HepG2 (cell line): Measurements from ENCODE around the gene CMIP. TPM values are rescaled to one million over a fixed set of nuclear protein-coding genes. Genes with fewer than 3 reads are reported as not detected.
A peak's percentile ranks its signal among the peaks of the same experiment; 100 is the strongest.

Experiments
- CEBPB ChIP-seq: IDR thresholded peaks from 2 replicates; pipeline ENCODE4 v1.6.1; 2011; ENCODE audit warnings: low read depth, low read length, improper control_type of control experiment, borderline replicate concordance
- DRAP1 ChIP-seq: IDR thresholded peaks from 2 replicates; pipeline ENCODE4 v1.6.1; 2016; ENCODE audit warnings: missing genetic modification reagents, missing compliant biosample characterization
- ERF ChIP-seq: IDR thresholded peaks from 2 replicates; pipeline ENCODE4 v1.6.1; 2018; ENCODE audit warnings: missing biosample characterization, missing genetic modification reagents
- GMEB2 ChIP-seq: IDR thresholded peaks from 2 replicates; pipeline ENCODE4 v1.6.1; 2016; ENCODE audit warnings: missing biosample characterization, missing genetic modification reagents, low read depth
- JUN ChIP-seq: sonication (generic); formaldehyde crosslinking; IDR thresholded peaks from 2 replicates; pipeline ENCODE4 v1.4.0; 2020; ENCODE audit warnings: mild to moderate bottlenecking, missing genetic modification reagents
- NBN ChIP-seq: fragments of 450-650 bp; conservative IDR thresholded peaks from 2 replicates; pipeline ENCODE4 v1.6.1; 2017
- NFATC3 ChIP-seq: sonication (generic); formaldehyde crosslinking; IDR thresholded peaks from 2 replicates; pipeline ENCODE4 v1.5.1; 2020; ENCODE audit warnings: mild to moderate bottlenecking, missing genetic modification reagents
- NR2F6 ChIP-seq, 2 experiments: IDR thresholded peaks; 2 replicates each; pipeline ENCODE4 v1.6.1; 2016; ENCODE audit warnings: antibody characterized with exemption in 1 of 2, mild to moderate bottlenecking in 1 of 2
- PHB2 ChIP-seq: fragments of 450-650 bp; IDR thresholded peaks from 2 replicates; pipeline ENCODE4 v1.6.1; 2018; ENCODE audit not compliant: partially characterized antibody
- PHF8 ChIP-seq: sonication (generic); formaldehyde crosslinking; IDR thresholded peaks from 2 replicates; pipeline ENCODE4 v1.5.0; 2020; ENCODE audit warnings: missing genetic modification reagents
- RAD21 ChIP-seq: fragments of 450-650 bp; formaldehyde crosslinking; IDR thresholded peaks from 2 replicates; pipeline ENCODE4 v1.5.0; 2020; ENCODE audit warnings: mild to moderate bottlenecking
- RELA ChIP-seq: sonication (generic); formaldehyde crosslinking; IDR thresholded peaks from 2 replicates; pipeline ENCODE4 v1.4.0; 2020; ENCODE audit warnings: missing genetic modification reagents
- SMC3 ChIP-seq: IDR thresholded peaks from 2 replicates; pipeline ENCODE4 v1.6.1; 2011; ENCODE audit warnings: low read length, improper control_type of control experiment
- TCF7 ChIP-seq: sonication (generic); IDR thresholded peaks from 2 replicates; pipeline ENCODE4 v1.6.1; 2016; ENCODE audit warnings: antibody characterized with exemption, low read depth
- TEAD3 ChIP-seq: optimal IDR thresholded peaks from 2 replicates; pipeline ENCODE3; 2016; ENCODE audit warnings: borderline replicate concordance
- TEF ChIP-seq: sonication (generic); formaldehyde crosslinking; IDR thresholded peaks from 2 replicates; pipeline ENCODE4 v1.5.0; 2020; ENCODE audit warnings: missing genetic modification reagents
- TIGD3 ChIP-seq: sonication (generic); formaldehyde crosslinking; IDR thresholded peaks from 2 replicates; pipeline ENCODE4 v1.5.1; 2020; ENCODE audit warnings: mild to moderate bottlenecking, missing genetic modification reagents, borderline replicate concordance
- TOE1 ChIP-seq: sonication (generic); formaldehyde crosslinking; IDR thresholded peaks from 2 replicates; pipeline ENCODE4 v1.4.0; 2020; ENCODE audit warnings: mild to moderate bottlenecking, missing genetic modification reagents
- TP53 ChIP-seq: sonication (generic); formaldehyde crosslinking; conservative IDR thresholded peaks from 2 replicates; pipeline ENCODE4 v1.4.0; 2020; ENCODE audit warnings: missing genetic modification reagents
- TRIM22 ChIP-seq: fragments of 450-650 bp; IDR thresholded peaks from 2 replicates; pipeline ENCODE4 v1.6.1; 2017
- ZKSCAN8 ChIP-seq: IDR thresholded peaks from 2 replicates; pipeline ENCODE4 v1.6.1; 2016; ENCODE audit warnings: borderline replicate concordance, missing genetic modification reagents, missing compliant biosample characterization
- ZMYM2 ChIP-seq: sonication (generic); formaldehyde crosslinking; IDR thresholded peaks from 2 replicates; pipeline ENCODE4 v1.8.0; 2022; ENCODE audit warnings: mild to moderate bottlenecking, missing genetic modification reagents
- ZNF205 ChIP-seq: IDR thresholded peaks from 2 replicates; pipeline ENCODE4 v1.6.1; 2018; ENCODE audit warnings: missing biosample characterization, missing genetic modification reagents
- ZNF296 ChIP-seq: sonication (generic); formaldehyde crosslinking; conservative IDR thresholded peaks from 2 replicates; pipeline ENCODE4 v1.5.0; 2020; ENCODE audit warnings: mild to moderate bottlenecking, missing genetic modification reagents
- ZNF589 ChIP-seq: sonication (generic); formaldehyde crosslinking; conservative IDR thresholded peaks from 2 replicates; pipeline ENCODE4 v1.8.0; 2022; ENCODE audit warnings: mild to moderate bottlenecking, moderate library complexity, missing genetic modification reagents
- ZNF615 ChIP-seq: sonication (generic); formaldehyde crosslinking; IDR thresholded peaks from 2 replicates; pipeline ENCODE4 v1.5.0; 2020; ENCODE audit warnings: mild to moderate bottlenecking, missing genetic modification reagents, borderline replicate concordance
- ZSCAN29 ChIP-seq: sonication (generic); formaldehyde crosslinking; conservative IDR thresholded peaks from 2 replicates; pipeline ENCODE4 v1.4.0; 2020; ENCODE audit warnings: mild to moderate bottlenecking, missing genetic modification reagents
- ZSCAN9 ChIP-seq: IDR thresholded peaks from 2 replicates; pipeline ENCODE4 v1.6.1; 2016; ENCODE audit warnings: borderline replicate concordance
- polyA plus RNA-seq, 8 experiments: library from polyadenylated mRNA; depleted of rRNA in 3 of 8; stranded (reverse) in 7 of 8; unstranded in 1 of 8; fragments of >200 nt; fragmentation: Illumina TruSeq in 4 of 8; extraction: Trizol in 4 of 8; gene quantifications; 2 replicates each; pipeline versions ENCODE4 v1.2.1 to v1.2.3, GENCODE V29; 2011 to 2016; ENCODE audit warnings: low read depth in 4 of 8, missing spikeins in 1 of 8, mixed read lengths in 1 of 8; ENCODE audit not compliant: insufficient read depth in 1 of 8
- total RNA-seq, 5 experiments: library from RNA; depleted of rRNA; stranded (reverse); fragments of >200 nt; fragmentation: Illumina TruSeq; extraction: Trizol; gene quantifications; 2 replicates each; pipeline ENCODE4 v1.2.3, GENCODE V29; 2016; ENCODE audit warnings: low read depth in 1 of 5

Gene CMIP
- total and polyA plus RNA-seq, 2 of the 13 experiments (the other 11 are each of a cell fraction or from before 2014, with no cell fraction given), result 10.9 to 18.1 TPM

GRCh38 chr16:81481207-81481821 lies 36.7 kb downstream of the CMIP start (continued):
- TF ChIP-seq TEF (CRISPR knock-in tag) (no peak), NFATC3 (CRISPR knock-in tag) (no peak), ZSCAN29 (CRISPR knock-in tag) (no peak), PHF8 (no peak), ERF (CRISPR knock-in tag) (peak; percentile 89; the same call in 1 of the 2 replicates), NR2F6 (IDR thresholded peaks at IDR 0.05) (peak; percentile 43), NR2F6 (CRISPR knock-in tag; IDR thresholded peaks at IDR 0.05) (peak; percentile 59; the same call in 1 of the 2 replicates), JUN (CRISPR knock-in tag) (no peak), SMC3 (no peak), ZKSCAN8 (CRISPR knock-in tag) (peak; percentile 77; the same call in 1 of the 2 replicates), CEBPB (peak; percentile 75), RELA (no peak), GMEB2 (CRISPR knock-in tag) (no peak), TCF7 (peak; percentile 46; the same call in 1 of the 2 replicates), TEAD3 (peak; percentile 78), ZMYM2 (CRISPR knock-in tag) (peak; percentile 74), NBN (no peak), ZNF615 (CRISPR knock-in tag) (no peak), ZNF205 (CRISPR knock-in tag) (peak; percentile 47; the same call in 1 of the 2 replicates), TRIM22 (no peak), RAD21 (CRISPR knock-in tag) (peak; percentile 53; the same call in 1 of the 2 replicates), ZNF589 (CRISPR knock-in tag) (0 out of 2 replicates have a peak, but pooled peaks have one; percentile 30), ZSCAN9 (CRISPR knock-in tag) (0 out of 2 replicates have a peak, but pooled peaks have one; percentile 31), TIGD3 (CRISPR knock-in tag) (no peak), TP53 (CRISPR knock-in tag) (no peak), PHB2 (no peak), ZNF296 (CRISPR knock-in tag) (no peak), TOE1 (CRISPR knock-in tag) (no peak), DRAP1 (CRISPR knock-in tag) (peak; percentile 36; the same call in 1 of the 2 replicates)
